Kasumi-1 (cell line): ENCODE results near the gene HOXA5.
A peak's percentile ranks its signal among the peaks of the same experiment; 100 is the strongest.

Source experiments
- DNase-seq, 2 experiments: peaks; one replicate each; lab custom pipeline; 2025; lab: John Stamatoyannopoulos, UW

Gene HOXA5

GRCh38 chr7:27134392-27134791 lies 9.1 kb downstream of the HOXA5 start:
- DNase-seq = peak; percentile 73 to 76

- no peak for DNase-seq
These were observed 9.9 kb downstream of the HOXA5 start for GRCh38 chr7:27133409-27134231.

- DNase-seq = no peak
These were observed 10.5 kb downstream of the HOXA5 start for GRCh38 chr7:27132978-27133377.

GRCh38 chr7:27132214-27132613 lies 11.3 kb downstream of the HOXA5 start:
- DNase-seq = no peak

- DNase-seq = no peak
These were observed 12.1 kb downstream of the HOXA5 start for GRCh38 chr7:27131390-27131819.

- no peak for DNase-seq
These were observed 12.7 kb downstream of the HOXA5 start, which contains the start of gene HOXA4 for GRCh38 chr7:27130540-27131389. HOXA4 (minus strand) TSS chr7:27130757; CDS start chr7:27130733, 24 bp downstream.

GRCh38 chr7:27129729-27130539 lies 13.5 kb downstream of the HOXA5 start:
- no peak for DNase-seq

- DNase-seq = no peak
These were observed 14.4 kb downstream of the HOXA5 start for GRCh38 chr7:27128776-27129728.

GRCh38 chr7:27128034-27128433 lies 15.4 kb downstream of the HOXA5 start:
- no peak for DNase-seq

GRCh38 chr7:27126596-27127327 lies 16.7 kb downstream of the HOXA5 start:
- DNase-seq = no peak

- DNase-seq = no peak
These were observed 17.5 kb downstream of the HOXA5 start for GRCh38 chr7:27125986-27126394.

GRCh38 chr7:27124902-27125689 lies 18.4 kb downstream of the HOXA5 start:
- no peak for DNase-seq

GRCh38 chr7:27124096-27124901 lies 19.2 kb downstream of the HOXA5 start:
- DNase-seq = no peak

GRCh38 chr7:27123477-27124053 lies 19.9 kb downstream of the HOXA5 start:
- no peak for DNase-seq

- DNase-seq = peak in 1 of 2 experiments; percentile 34
These were observed 20.4 kb downstream of the HOXA5 start for GRCh38 chr7:27123007-27123476.

- no peak for DNase-seq
These were observed 21.2 kb downstream of the HOXA5 start for GRCh38 chr7:27122077-27122910.

GRCh38 chr7:27121684-27122076 lies 21.8 kb downstream of the HOXA5 start:
- DNase-seq = no peak
